GM19395 (cell line): ENCODE measurements around the gene NNAT.

Source experiments
- ATAC-seq: cut with Tn5 transposase; IDR thresholded peaks from one replicate; pipeline ENCODE4 v1.9.1; 2021; ENCODE audit warnings: mild to moderate bottlenecking, moderate library complexity; ENCODE audit not compliant: unreplicated experiment

Gene NNAT

GRCh38 chr20:37523012-37523391 lies 2.0 kb downstream of the NNAT start:
- no peak for ATAC-seq

- ATAC-seq, result no peak
These were observed 3.1 kb downstream of the NNAT start for GRCh38 chr20:37523911-37524700.

- ATAC-seq, result no peak
These were observed 4.0 kb downstream of the NNAT start for GRCh38 chr20:37524859-37525708.

- no peak for ATAC-seq
These were observed 4.8 kb downstream of the NNAT start for GRCh38 chr20:37525810-37526209.

- ATAC-seq, result no peak
These were observed 5.3 kb downstream of the NNAT start for GRCh38 chr20:37526238-37526838.

GRCh38 chr20:37526839-37527637 lies 6.0 kb downstream of the NNAT start:
- ATAC-seq, result no peak

- ATAC-seq, result peak; percentile 86
These were observed 6.8 kb downstream of the NNAT start, which contains the start of gene BLCAP for GRCh38 chr20:37527638-37528445. Gene BLCAP (minus strand): TSS chr20:37527876. CDS start chr20:37519174, 8,702 bp downstream.

GRCh38 chr20:37528446-37529213 lies 7.6 kb downstream of the NNAT start:
- no peak for ATAC-seq

- no peak for ATAC-seq
These were observed 8.3 kb downstream of the NNAT start for GRCh38 chr20:37529214-37529967.

GRCh38 chr20:37529968-37530600 lies 9.0 kb downstream of the NNAT start:
- no peak for ATAC-seq

GRCh38 chr20:37530696-37531095 lies 9.6 kb downstream of the NNAT start:
- ATAC-seq, result no peak

GRCh38 chr20:37531856-37532255 lies 10.8 kb downstream of the NNAT start:
- ATAC-seq, result no peak

GRCh38 chr20:37533154-37533715 lies 12.2 kb downstream of the NNAT start:
- ATAC-seq, result no peak

GRCh38 chr20:37534401-37535157 lies 13.5 kb downstream of the NNAT start:
- ATAC-seq, result no peak

- no peak for ATAC-seq
These were observed 14.5 kb downstream of the NNAT start for GRCh38 chr20:37535443-37536132.

GRCh38 chr20:37537505-37537904 lies 16.5 kb downstream of the NNAT start:
- no peak for ATAC-seq
